Stimulated activated memory B cell treated with anti-CD40 and anti-IgM and Interleukin-4, amounts not matched to agents 10 μg/mL and 1 μg/mL and 100 μg/mL, for 72 hours (primary cell): ENCODE results near the gene EPHA8.

ENCODE experiments used
- ATAC-seq: fragments of 150-1000 bp; cut with Tn5 transposase; 2 replicates; pipeline ENCODE4 v1.10.0; 2021
- H3K27ac Mint-ChIP-seq: one replicate; pipeline ENCODE4 v1.8.0; 2022; ENCODE audit warnings: mild to moderate bottlenecking, mixed read lengths
- H3K27me3 Mint-ChIP-seq: one replicate; pipeline ENCODE4 v1.8.0; 2022; ENCODE audit warnings: mixed read lengths
- H3K36me3 Mint-ChIP-seq: one replicate; pipeline ENCODE4 v1.8.0; 2022; ENCODE audit warnings: mixed read lengths
- H3K4me1 Mint-ChIP-seq: one replicate; pipeline ENCODE4 v1.8.0; 2022; ENCODE audit warnings: mixed read lengths
- H3K4me3 Mint-ChIP-seq: one replicate; pipeline ENCODE4 v1.8.0; 2022; ENCODE audit warnings: mild to moderate bottlenecking, moderate library complexity, mixed read lengths
- H3K9me3 Mint-ChIP-seq: one replicate; pipeline ENCODE4 v1.8.0; 2022; ENCODE audit warnings: mixed read lengths

The EPHA8 gene

GRCh38 chr1:22562584-22563583, at the start of gene EPHA8:
Gene EPHA8, plus strand, starts transcription at chr1:22563489. Its CDS starts 147 bp downstream, at chr1:22563636.
- ATAC-seq = peak; percentile 29
- no peak within 1 kb of the TSS for H3K27ac Mint-ChIP-seq
- H3K36me3 Mint-ChIP-seq = no peaks in the 10 kb centered on the region
- peaks cover 7% of the 10 kb centered on the region for H3K4me1 Mint-ChIP-seq
- no peak within 1 kb of the TSS for H3K4me3 Mint-ChIP-seq
- no peaks in the 10 kb centered on the region for H3K9me3 Mint-ChIP-seq
- H3K27me3 Mint-ChIP-seq = peaks cover 80% of the 10 kb centered on the region

GRCh38 chr1:22516906-22517571, 46.2 kb upstream of the EPHA8 start:
- peaks cover 96% of the 10 kb centered on the region for H3K36me3 Mint-ChIP-seq
- no peaks in the 10 kb centered on the region for H3K4me1 Mint-ChIP-seq

GRCh38 chr1:22517956-22518355, 45.3 kb upstream of the EPHA8 start:
- Mint-ChIP-seq H3K27ac (no peak overlapping the region), H3K9me3 (no peaks in the 10 kb centered on the region), H3K27me3 (no peaks in the 10 kb centered on the region), H3K4me3 (no peak overlapping the region), H3K36me3 (peaks cover 91% of the 10 kb centered on the region), H3K4me1 (no peaks in the 10 kb centered on the region)
- ATAC-seq = no peak

More at GRCh38 chr1:22516906-22517571, 46.2 kb upstream of the EPHA8 start:
- H3K27ac Mint-ChIP-seq = no peak overlapping the region
- H3K9me3 Mint-ChIP-seq = no peaks in the 10 kb centered on the region
- no peaks in the 10 kb centered on the region for H3K27me3 Mint-ChIP-seq
- ATAC-seq = no peak
- H3K4me3 Mint-ChIP-seq = no peak overlapping the region

GRCh38 chr1:22518379-22518778, 44.9 kb upstream of the EPHA8 start:
- Mint-ChIP-seq H3K36me3 (peaks cover 92% of the 10 kb centered on the region), H3K4me1 (no peaks in the 10 kb centered on the region), H3K27me3 (no peaks in the 10 kb centered on the region), H3K4me3 (no peak overlapping the region), H3K27ac (no peak overlapping the region), H3K9me3 (no peaks in the 10 kb centered on the region)
- no peak for ATAC-seq

- no peak overlapping the region for H3K4me3 Mint-ChIP-seq
- H3K27ac Mint-ChIP-seq = no peak overlapping the region
- no peaks in the 10 kb centered on the region for H3K27me3 Mint-ChIP-seq
- peaks cover 89% of the 10 kb centered on the region for H3K36me3 Mint-ChIP-seq
- H3K4me1 Mint-ChIP-seq = no peaks in the 10 kb centered on the region
- no peaks in the 10 kb centered on the region for H3K9me3 Mint-ChIP-seq
- no peak for ATAC-seq
These were observed 42.4 kb upstream of the EPHA8 start for GRCh38 chr1:22520871-22521270.

GRCh38 chr1:22521692-22522091, 41.6 kb upstream of the EPHA8 start:
- no peak overlapping the region for H3K27ac Mint-ChIP-seq
- H3K36me3 Mint-ChIP-seq = peaks cover 89% of the 10 kb centered on the region

GRCh38 chr1:22522221-22522743, 41.0 kb upstream of the EPHA8 start:
- no peak for ATAC-seq
- Mint-ChIP-seq H3K9me3 (no peaks in the 10 kb centered on the region), H3K4me1 (no peaks in the 10 kb centered on the region), H3K27ac (no peak overlapping the region), H3K36me3 (peaks cover 89% of the 10 kb centered on the region), H3K27me3 (no peaks in the 10 kb centered on the region), H3K4me3 (no peak overlapping the region)

More at GRCh38 chr1:22521692-22522091, 41.6 kb upstream of the EPHA8 start:
- Mint-ChIP-seq H3K27me3 (no peaks in the 10 kb centered on the region), H3K9me3 (no peaks in the 10 kb centered on the region), H3K4me3 (no peak overlapping the region), H3K4me1 (no peaks in the 10 kb centered on the region)
- no peak for ATAC-seq

GRCh38 chr1:22524481-22524880, 38.8 kb upstream of the EPHA8 start:
- Mint-ChIP-seq H3K36me3 (peaks cover 84% of the 10 kb centered on the region), H3K4me3 (no peak overlapping the region), H3K27me3 (no peaks in the 10 kb centered on the region), H3K27ac (no peak overlapping the region), H3K4me1 (no peaks in the 10 kb centered on the region), H3K9me3 (no peaks in the 10 kb centered on the region)
- no peak for ATAC-seq

GRCh38 chr1:22525211-22525610, 38.1 kb upstream of the EPHA8 start:
- Mint-ChIP-seq H3K27me3 (no peaks in the 10 kb centered on the region), H3K36me3 (peaks cover 84% of the 10 kb centered on the region), H3K4me1 (no peaks in the 10 kb centered on the region), H3K9me3 (no peaks in the 10 kb centered on the region), H3K27ac (no peak overlapping the region), H3K4me3 (no peak overlapping the region)
- no peak for ATAC-seq

- ATAC-seq = no peak
- Mint-ChIP-seq H3K4me3 (no peak overlapping the region), H3K27ac (no peak overlapping the region), H3K9me3 (no peaks in the 10 kb centered on the region), H3K4me1 (no peaks in the 10 kb centered on the region), H3K36me3 (peaks cover 80% of the 10 kb centered on the region), H3K27me3 (no peaks in the 10 kb centered on the region)
These were observed 37.6 kb upstream of the EPHA8 start for GRCh38 chr1:22525646-22526045.

- H3K36me3 Mint-ChIP-seq = peaks cover 77% of the 10 kb centered on the region
- H3K9me3 Mint-ChIP-seq = no peaks in the 10 kb centered on the region
- no peak overlapping the region for H3K4me3 Mint-ChIP-seq
These were observed 37.2 kb upstream of the EPHA8 start for GRCh38 chr1:22526098-22526497.

GRCh38 chr1:22526677-22527076, 36.6 kb upstream of the EPHA8 start:
- H3K27me3 Mint-ChIP-seq = no peaks in the 10 kb centered on the region

More at GRCh38 chr1:22526098-22526497, 37.2 kb upstream of the EPHA8 start:
- no peaks in the 10 kb centered on the region for H3K27me3 Mint-ChIP-seq
- no peak for ATAC-seq
- no peaks in the 10 kb centered on the region for H3K4me1 Mint-ChIP-seq
- no peak overlapping the region for H3K27ac Mint-ChIP-seq

GRCh38 chr1:22527122-22527521, 36.2 kb upstream of the EPHA8 start:
- no peaks in the 10 kb centered on the region for H3K4me1 Mint-ChIP-seq
- H3K4me3 Mint-ChIP-seq = no peak overlapping the region
- H3K9me3 Mint-ChIP-seq = no peaks in the 10 kb centered on the region
- no peak for ATAC-seq
- H3K27me3 Mint-ChIP-seq = no peaks in the 10 kb centered on the region
- no peak overlapping the region for H3K27ac Mint-ChIP-seq
- peaks cover 77% of the 10 kb centered on the region for H3K36me3 Mint-ChIP-seq

More at GRCh38 chr1:22526677-22527076, 36.6 kb upstream of the EPHA8 start:
- Mint-ChIP-seq H3K27ac (no peak overlapping the region), H3K4me1 (no peaks in the 10 kb centered on the region), H3K9me3 (no peaks in the 10 kb centered on the region), H3K36me3 (peaks cover 77% of the 10 kb centered on the region), H3K4me3 (no peak overlapping the region)
- no peak for ATAC-seq

- H3K27me3 Mint-ChIP-seq = no peaks in the 10 kb centered on the region
- no peak overlapping the region for H3K4me3 Mint-ChIP-seq
- H3K36me3 Mint-ChIP-seq = peaks cover 76% of the 10 kb centered on the region
- no peaks in the 10 kb centered on the region for H3K4me1 Mint-ChIP-seq
- H3K9me3 Mint-ChIP-seq = no peaks in the 10 kb centered on the region
- no peak for ATAC-seq
- no peak overlapping the region for H3K27ac Mint-ChIP-seq
These were observed 35.6 kb upstream of the EPHA8 start for GRCh38 chr1:22527555-22528296.

- Mint-ChIP-seq H3K27ac (no peak overlapping the region), H3K9me3 (no peaks in the 10 kb centered on the region), H3K27me3 (no peaks in the 10 kb centered on the region), H3K36me3 (peaks cover 80% of the 10 kb centered on the region), H3K4me3 (no peak overlapping the region), H3K4me1 (no peaks in the 10 kb centered on the region)
- ATAC-seq = no peak
These were observed 34.8 kb upstream of the EPHA8 start for GRCh38 chr1:22528451-22528850.
